Upper lobe of left lung (tissue), 6 donors: ENCODE data around the gene SYT7. TPM values are rescaled to one million over a fixed set of nuclear protein-coding genes. Genes with fewer than 3 reads are reported as not detected.

ENCODE experiments used
- ATAC-seq, 2 donors: fragments of 200-7000 bp; cut with Tn5 transposase; one replicate each; pipeline ENCODE4 v1.9.1; 2022; ENCODE audit warnings: mild to moderate bottlenecking in 2 of 2, moderate library complexity in 2 of 2; ENCODE audit not compliant: low FRiP score in 2 of 2
- DNase-seq, 2 donors: peaks; one replicate each; pipeline ENCODE4 v3.0.0-alpha.2; 2019 to 2020
- H3K27ac ChIP-seq, 4 donors: fragments of 200-600 bp; sonication (generic); one replicate each; pipeline ENCODE4 v1.5.1; 2016 to 2019
- H3K27me3 ChIP-seq, 4 donors: fragments of 200-600 bp; sonication (generic); one replicate each; pipeline ENCODE4 v1.5.1; 2017 to 2019
- H3K36me3 ChIP-seq, 4 donors: fragments of 200-600 bp; sonication (generic); one replicate each; pipeline ENCODE4 v1.5.1; 2016 to 2019
- H3K4me1 ChIP-seq, 4 donors: fragments of 200-600 bp; sonication (generic); one replicate each; pipeline ENCODE4 v1.5.1; 2018 to 2019
- H3K4me3 ChIP-seq, 4 donors: fragments of 200-600 bp; sonication (generic); one replicate each; pipeline ENCODE4 v1.5.1; 2017 to 2019; ENCODE audit warnings: mild to moderate bottlenecking in 2 of 4, moderate library complexity in 1 of 4
- H3K9me3 ChIP-seq, 4 donors: fragments of 200-600 bp; sonication (generic); one replicate each; pipeline ENCODE4 v1.5.1; 2018 to 2019
- EP300 ChIP-seq, 4 donors: sonication (generic); formaldehyde crosslinking; IDR thresholded peaks; one replicate each; pipeline ENCODE4 v1.5.1; 2017; ENCODE audit warnings: antibody characterized with exemption in 4 of 4, control low read depth in 2 of 4
- POLR2A ChIP-seq, 4 donors: fragments of 450-650 bp; IDR thresholded peaks; one replicate each; pipeline ENCODE4 v1.5.1; 2016 to 2017; ENCODE audit warnings: antibody characterized with exemption in 4 of 4, mild to moderate bottlenecking in 2 of 4
- POLR2AphosphoS5 ChIP-seq, 2 donors: sonication (generic); formaldehyde crosslinking; IDR thresholded peaks; one replicate each; pipeline ENCODE4 v1.5.1; 2017; ENCODE audit warnings: antibody characterized with exemption in 2 of 2
- WGBS, 2 donors: methylation state at CpG; one replicate each; pipeline ENCODE4 v1.1.5; 2017 to 2018; 5-methylcytosine and 5-hydroxymethylcytosine counted together
- total RNA-seq, 6 donors: library from RNA; depleted of rRNA in 4 of 6; stranded (reverse); fragments of >200 nt in 4 of 6; gene quantifications; one replicate each; pipeline versions ENCODE4 v1.1.0 to v1.2.1, GENCODE V29; 2016 to 2021
- TF ChIP-seq, protein P1 (sequence below), 6 experiments: fragments of 450-650 bp in 4 of 6; fragments of 200-600 bp in 2 of 6; sonication (generic) in 2 of 6; IDR thresholded peaks; one replicate each; pipeline ENCODE4 v1.5.1; 2016 to 2019; ENCODE audit warnings: antibody characterized with exemption in 6 of 6
- donor health status: DM: no; HTN: no; CAD: no; lungs with moderate emphysema.
- donor health status: DM: no; HTN: yes; CAD: no; lungs with severe emphysema.

Gene SYT7
- total RNA-seq, 6 donors from 2014 or later = 2.1 to 7.3 (median 4.9) TPM

DNA sequence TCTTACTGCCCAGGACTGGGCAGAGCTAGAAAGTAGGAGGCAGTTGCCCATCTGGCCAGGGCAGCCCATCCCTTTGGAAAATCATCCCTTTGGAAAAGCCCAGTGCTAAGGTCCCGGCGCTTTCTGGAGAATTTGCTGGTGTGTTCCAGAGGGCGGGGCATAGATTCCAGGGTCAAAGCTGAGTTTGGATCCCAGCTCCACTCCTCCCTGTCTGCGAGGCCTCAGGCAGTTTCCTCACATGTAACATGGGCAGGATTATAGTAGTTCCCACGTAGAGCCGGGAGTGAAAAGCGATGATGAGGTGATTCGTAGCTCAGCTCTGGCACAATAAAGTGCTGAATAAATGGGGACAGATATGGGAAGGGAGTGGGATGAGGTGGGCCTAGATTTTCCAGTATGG lies 103.8 kb downstream of the SYT7 start:
- Histone ChIP-seq H3K4me1 (peaks cover 0 to 24% (median 10%) of the 10 kb centered on the region in 4 donors), H3K27ac (no peak overlapping the region), H3K9me3 (no peaks in the 10 kb centered on the region), H3K36me3 (no peaks in the 10 kb centered on the region), H3K4me3 (no peak overlapping the region), H3K27me3 (peaks cover 0 to 4% (median 0%) of the 10 kb centered on the region in 4 donors)
- no peak for TF ChIP-seq POLR2A (IDR thresholded peaks at IDR 0.05)
- TF ChIP-seq POLR2AphosphoS5 (IDR thresholded peaks at IDR 0.05) = no peak
- TF ChIP-seq, protein P1, sequence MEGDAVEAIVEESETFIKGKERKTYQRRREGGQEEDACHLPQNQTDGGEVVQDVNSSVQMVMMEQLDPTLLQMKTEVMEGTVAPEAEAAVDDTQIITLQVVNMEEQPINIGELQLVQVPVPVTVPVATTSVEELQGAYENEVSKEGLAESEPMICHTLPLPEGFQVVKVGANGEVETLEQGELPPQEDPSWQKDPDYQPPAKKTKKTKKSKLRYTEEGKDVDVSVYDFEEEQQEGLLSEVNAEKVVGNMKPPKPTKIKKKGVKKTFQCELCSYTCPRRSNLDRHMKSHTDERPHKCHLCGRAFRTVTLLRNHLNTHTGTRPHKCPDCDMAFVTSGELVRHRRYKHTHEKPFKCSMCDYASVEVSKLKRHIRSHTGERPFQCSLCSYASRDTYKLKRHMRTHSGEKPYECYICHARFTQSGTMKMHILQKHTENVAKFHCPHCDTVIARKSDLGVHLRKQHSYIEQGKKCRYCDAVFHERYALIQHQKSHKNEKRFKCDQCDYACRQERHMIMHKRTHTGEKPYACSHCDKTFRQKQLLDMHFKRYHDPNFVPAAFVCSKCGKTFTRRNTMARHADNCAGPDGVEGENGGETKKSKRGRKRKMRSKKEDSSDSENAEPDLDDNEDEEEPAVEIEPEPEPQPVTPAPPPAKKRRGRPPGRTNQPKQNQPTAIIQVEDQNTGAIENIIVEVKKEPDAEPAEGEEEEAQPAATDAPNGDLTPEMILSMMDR (IDR thresholded peaks at IDR 0.05) = no peak
- no peak for TF ChIP-seq EP300 (IDR thresholded peaks at IDR 0.05)
- DNase-seq (no peak), ATAC-seq (peak in 1 of 2 donors; percentile 49)
- WGBS, 2 donors = 68% methylated on average over 8 of the region's 8 CpGs

DNA sequence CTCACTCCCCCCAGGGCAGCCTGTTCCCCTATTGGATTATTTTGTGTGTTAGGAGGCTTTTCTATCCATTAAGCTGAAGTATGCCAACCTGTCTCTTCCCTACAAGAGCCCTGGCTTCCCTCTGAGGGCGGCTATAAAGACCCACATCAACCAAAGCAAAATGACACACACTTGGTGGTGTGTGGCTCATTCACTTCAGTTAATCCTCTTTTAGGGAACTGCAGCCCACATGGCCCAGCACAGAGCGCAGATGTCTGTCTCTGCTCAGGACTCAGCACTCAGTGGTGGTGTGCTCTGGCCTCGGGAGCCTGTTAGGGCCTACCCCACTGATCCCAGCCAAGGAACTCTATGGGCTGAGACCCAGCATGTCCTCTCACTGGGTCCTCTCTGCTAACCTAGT lies 104.5 kb downstream of the SYT7 start:
- Histone ChIP-seq H3K4me3 (no peak overlapping the region), H3K36me3 (no peaks in the 10 kb centered on the region), H3K4me1 (peaks cover 0 to 18% (median 13%) of the 10 kb centered on the region in 4 donors), H3K27ac (no peak overlapping the region), H3K9me3 (no peaks in the 10 kb centered on the region), H3K27me3 (no peaks in the 10 kb centered on the region)
- TF ChIP-seq EP300 (IDR thresholded peaks at IDR 0.05) (no peak), POLR2A (IDR thresholded peaks at IDR 0.05) (no peak), POLR2AphosphoS5 (IDR thresholded peaks at IDR 0.05) (no peak)
- TF ChIP-seq, protein P1 (IDR thresholded peaks at IDR 0.05) = no peak
- 89 to 90% methylated on average over 3 of the region's 3 CpGs for WGBS, 2 donors
- DNase-seq = no peak
- ATAC-seq = no peak

DNA sequence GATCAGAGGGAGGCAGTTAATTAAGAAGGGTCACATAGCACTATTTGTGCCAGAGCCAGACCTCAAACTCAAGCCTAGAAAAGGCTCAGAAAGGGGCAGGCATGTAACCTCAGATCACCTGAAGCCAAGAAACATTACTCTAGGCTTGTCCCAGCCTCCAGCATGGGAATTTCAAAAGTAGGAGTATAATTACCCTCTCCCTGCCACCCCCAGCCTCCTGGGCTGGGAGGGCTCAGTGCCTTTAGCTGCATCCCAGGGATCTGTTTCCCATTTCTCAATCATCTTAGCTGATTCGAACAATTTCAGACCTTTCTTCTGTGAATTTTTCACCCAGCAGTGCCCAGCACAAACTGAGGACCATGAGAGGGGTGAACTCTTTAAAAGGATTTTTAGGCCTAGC lies 105.4 kb downstream of the SYT7 start:
- no peaks in the 10 kb centered on the region for H3K9me3 ChIP-seq

DNA sequence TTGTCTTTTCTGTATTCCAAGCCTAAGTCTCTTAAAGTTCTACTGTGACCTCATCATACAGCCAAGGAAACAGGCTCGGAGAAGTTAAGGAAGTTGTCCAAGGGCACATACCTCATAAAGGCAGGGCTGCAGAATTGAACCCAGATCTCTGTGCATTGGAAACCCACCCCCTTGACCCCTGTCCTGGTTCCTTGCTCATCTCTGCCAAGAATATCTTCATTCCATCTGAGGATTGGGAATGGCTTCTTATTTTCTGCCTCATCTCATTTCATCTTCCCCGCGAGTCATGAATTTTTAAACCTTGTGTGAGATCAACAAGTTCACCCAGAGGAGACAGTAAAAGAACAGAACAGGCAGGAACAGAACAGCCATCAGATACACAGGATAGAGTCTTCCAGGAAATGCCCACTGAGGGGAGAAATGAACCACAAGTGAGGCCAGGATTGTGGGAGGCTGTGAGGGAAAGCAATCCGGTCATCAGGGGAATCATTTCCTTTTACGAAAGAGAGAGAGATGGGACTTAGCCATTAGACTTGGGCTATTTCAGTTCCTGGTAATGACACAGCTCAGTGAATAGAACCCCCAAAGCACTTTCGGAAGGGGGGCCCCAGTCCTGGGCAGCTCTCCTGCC lies 106.7 kb downstream of the SYT7 start:
- Histone ChIP-seq H3K4me1 (peaks cover 0 to 18% (median 10%) of the 10 kb centered on the region in 4 donors), H3K36me3 (peaks cover 0 to 13% (median 0%) of the 10 kb centered on the region in 4 donors), H3K27me3 (no peaks in the 10 kb centered on the region), H3K9me3 (no peaks in the 10 kb centered on the region), H3K4me3 (no peak overlapping the region), H3K27ac (no peak overlapping the region)
- TF ChIP-seq EP300 (IDR thresholded peaks at IDR 0.05) (no peak), POLR2A (IDR thresholded peaks at IDR 0.05) (no peak), POLR2AphosphoS5 (IDR thresholded peaks at IDR 0.05) (no peak)
- TF ChIP-seq, protein P1 (IDR thresholded peaks at IDR 0.05) = no peak
- 84 to 86% methylated on average over 6 of the region's 6 CpGs for WGBS, 2 donors
- DNase-seq = no peak
- peak in 1 of 2 donors; percentile 37 for ATAC-seq

More for the DNA sequence above, 105.4 kb downstream of the SYT7 start:
- Histone ChIP-seq H3K36me3 (peaks cover 0 to 5% (median 0%) of the 10 kb centered on the region in 4 donors), H3K27ac (no peak overlapping the region), H3K27me3 (no peaks in the 10 kb centered on the region), H3K4me1 (peaks cover 0 to 18% (median 10%) of the 10 kb centered on the region in 4 donors), H3K4me3 (no peak overlapping the region)
- DNase-seq = no peak
- TF ChIP-seq POLR2AphosphoS5 (IDR thresholded peaks at IDR 0.05) (no peak), EP300 (IDR thresholded peaks at IDR 0.05) (no peak), POLR2A (IDR thresholded peaks at IDR 0.05) (no peak)
- TF ChIP-seq, protein P1 (IDR thresholded peaks at IDR 0.05) = no peak
- no peak for ATAC-seq
- 89 to 95% methylated on average over 1 of the region's 1 CpG for WGBS, 2 donors
